Stimulated activated CD8-positive, alpha-beta memory T cell treated with anti-CD3 and anti-CD28 coated beads, Interleukin-12 subunit alpha, Interleukin-12 subunit beta, amount 100 ng/mL, for 24 hours (primary cell): Measurements from ENCODE around the gene PCED1A.

Experiments
- DNase-seq: peaks from one replicate; pipeline ENCODE4 v3.0.0-alpha.2; 2020; ENCODE audit errors: extremely low read depth

The PCED1A gene

DNA sequence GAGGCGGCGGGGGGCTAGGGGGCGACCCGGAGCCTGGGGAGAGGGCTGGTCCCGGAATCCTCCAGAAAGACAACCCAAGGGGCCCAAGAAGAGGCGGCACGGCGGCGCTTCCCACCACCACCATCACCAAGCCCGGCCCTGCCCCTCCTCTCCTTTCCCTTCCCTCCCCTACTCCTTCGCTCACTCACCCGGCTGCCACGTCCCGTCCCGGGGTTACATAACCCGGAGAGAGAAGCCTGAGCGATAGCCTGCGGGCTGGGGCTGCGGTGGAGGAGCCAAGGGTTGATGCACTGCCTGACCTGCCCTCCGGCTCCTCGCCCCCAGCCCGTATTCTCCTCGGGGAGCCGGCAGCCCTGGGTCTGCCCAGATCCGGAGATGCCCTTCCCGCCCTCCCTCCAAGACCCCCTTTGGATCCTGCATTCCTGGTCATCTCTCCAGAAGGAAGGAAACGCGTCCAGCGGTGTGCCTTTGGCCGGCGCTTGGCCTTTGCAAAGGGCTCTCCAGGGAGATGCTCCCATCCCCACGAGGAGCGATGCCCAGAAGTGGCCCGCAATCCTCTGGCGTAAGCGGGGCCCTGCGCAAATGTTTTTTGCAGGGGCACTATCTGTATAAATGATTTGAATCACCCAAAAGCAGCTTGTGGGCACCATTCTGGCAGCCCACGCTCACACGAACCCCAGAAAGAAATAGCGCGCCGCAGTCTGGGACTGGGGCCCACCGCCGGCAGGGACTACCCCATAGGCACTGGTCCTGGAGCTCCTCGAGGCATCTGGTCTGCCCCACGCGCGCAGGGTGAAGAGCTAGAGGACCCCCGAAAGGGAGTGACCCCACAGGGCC lies 35.4 kb downstream of the PCED1A start:
- DNase-seq: no peak

DNA sequence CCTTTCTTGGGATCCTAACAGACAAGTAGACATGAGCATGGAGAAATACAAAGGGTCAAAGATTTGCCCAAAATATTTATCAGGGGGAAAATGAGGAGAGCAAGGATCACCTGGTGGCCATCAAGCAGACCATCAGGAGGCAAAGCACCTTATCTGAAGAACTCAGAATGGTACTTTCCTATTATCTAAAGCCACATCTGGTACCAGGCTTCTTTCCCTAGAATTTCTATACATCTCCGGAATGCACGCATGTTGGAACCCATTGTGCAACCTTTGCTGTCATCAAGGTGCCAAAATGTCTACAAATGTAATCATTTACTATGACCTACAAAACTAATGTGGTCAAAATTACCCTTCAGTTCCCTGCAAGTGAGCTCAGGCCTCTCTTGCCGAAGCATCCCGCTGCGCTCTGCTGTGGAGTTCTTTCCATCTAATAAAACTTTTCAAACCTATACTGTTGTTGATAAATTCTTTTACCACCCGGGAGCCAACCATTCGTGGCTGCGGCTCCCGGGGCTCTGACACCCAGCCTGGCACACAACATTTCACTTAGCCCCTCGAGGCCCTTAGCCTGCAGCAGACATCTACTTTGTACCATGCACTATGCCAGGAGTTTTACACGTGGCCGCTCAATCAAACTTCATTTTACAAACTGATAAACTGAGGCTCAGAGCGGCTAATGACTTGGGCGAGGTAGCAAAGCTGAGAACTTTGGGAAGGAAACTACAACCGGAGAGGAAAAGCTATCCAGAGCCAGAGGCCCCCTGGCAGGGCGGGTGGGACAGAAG lies 36.2 kb downstream of the PCED1A start:
- DNase-seq: no peak

DNA sequence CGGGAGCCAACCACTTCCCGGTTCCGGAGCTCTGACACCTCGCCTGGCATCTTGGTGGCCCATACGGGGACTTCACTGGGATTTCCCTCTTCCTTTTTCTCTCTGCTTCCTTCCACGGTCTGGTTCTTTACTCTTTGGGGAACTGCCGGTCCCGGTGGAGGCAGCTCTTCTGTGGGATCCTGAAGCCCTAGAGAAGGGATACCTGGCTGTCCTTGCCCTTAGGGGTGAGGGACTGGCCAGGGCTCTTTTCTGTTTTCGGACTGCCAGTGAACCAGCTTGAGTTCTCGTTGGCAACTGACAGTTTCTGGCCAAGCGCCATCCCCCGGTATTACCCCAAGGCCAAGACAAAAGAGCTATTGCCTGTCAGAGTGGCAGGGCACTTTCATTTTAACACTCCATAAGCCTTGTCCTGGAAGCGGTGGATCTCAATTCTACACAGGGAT lies 39.1 kb downstream of the PCED1A start:
- no peak for DNase-seq

DNA sequence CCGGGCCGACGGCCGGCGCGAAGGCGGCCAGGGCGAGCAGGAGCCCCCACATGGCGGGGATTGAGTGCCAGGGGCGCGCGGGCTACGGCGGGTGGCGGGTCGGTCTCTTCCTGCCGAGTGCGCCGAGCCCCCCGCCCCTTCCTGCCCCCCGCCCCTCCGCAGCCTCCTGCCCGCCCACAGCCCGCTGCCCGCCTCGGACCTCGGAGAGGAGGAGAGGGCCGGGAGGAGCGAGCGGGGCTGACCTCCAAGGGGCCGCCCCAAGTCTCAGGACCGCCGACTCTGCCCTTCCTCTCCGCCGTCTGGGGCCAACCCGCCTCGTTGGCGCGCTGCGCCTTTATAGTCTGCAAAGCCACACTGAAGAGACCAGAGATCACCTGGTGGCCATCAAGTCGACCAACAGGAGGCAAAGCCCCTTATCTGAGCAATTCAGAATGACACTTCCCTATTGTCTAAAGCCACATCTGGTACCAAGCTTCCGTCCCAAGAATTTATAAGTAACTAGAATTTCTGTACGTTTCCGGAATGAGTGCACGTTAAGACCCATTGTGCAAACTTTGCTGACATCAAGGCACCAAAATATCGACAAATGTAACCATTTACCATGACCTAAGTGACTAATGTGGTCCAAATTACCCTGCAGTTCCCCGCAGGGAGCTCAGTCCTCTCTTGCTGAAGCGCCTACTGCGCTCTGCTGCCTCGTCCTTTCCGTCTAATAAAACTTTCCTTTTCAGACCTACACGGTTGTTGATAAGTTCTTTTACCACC lies 39.8 kb downstream of the PCED1A start, which contains the start of gene CPXM1:
CPXM1 (minus strand) TSS at position 107 of the 765 bp plus-strand sequence; CDS start at position 52, 55 bp downstream.
- no peak for DNase-seq

DNA sequence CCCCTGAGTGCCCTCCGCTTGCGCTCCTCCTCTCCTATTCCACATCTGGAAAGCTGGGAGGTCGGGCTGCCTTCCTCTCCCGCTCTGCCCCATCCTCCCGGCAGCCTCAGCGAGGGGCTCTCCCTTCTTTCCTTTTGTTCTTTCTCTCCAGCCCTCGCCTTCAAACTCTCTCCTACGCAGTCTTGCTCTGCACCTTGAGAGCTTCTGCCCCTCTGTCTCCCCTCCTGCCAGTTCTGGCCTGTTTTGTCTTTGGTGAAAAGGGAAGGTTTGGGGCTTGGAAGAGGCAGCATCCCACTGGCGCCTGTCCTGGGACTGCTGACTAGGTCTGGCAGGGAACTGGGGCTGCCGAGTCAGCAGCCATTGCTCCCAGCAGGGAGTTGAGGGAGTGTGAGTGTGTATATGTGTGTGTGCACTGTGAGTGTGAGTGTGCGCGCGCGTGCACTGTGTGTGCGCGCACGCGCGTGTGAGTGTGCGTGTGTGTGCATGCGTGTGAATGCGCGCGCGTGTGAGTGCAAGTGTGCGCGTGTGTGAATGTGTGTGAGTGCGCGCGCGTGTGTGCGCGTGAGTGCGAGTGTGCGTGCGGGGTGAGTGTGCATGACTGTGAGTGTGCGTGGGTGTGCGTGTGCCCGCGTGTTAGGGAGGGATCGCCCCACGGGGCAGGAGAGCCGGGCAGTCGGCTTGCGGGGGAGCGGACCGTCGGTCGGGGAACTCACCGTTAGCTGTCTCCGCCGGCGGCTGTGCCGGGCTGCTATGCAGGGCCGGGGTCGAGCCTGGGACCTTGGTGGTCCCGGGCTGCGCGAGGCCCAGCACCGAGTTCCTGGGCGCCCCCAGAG lies 40.6 kb downstream of the PCED1A start:
- no peak for DNase-seq

DNA sequence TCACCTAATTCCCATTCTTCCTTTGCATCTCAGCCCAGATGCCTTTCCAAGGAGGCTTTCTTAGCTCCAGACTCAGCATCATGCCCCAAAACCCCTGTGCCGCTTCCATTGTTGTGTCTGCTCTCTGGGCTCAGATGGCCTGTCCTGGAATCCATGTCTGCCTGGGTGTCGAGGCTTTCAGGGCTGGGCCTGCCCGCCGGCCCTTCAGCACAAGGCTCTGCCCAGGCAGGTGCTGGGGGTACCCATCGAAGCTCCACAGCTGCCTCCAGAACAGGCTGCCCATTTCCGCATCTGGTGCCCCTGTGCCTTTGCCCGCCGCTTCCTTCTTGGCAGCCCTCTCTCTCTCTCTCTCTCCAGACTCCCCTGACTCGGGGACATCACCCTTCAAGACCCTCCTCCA lies 41.2 kb downstream of the PCED1A start:
- DNase-seq: no peak

DNA sequence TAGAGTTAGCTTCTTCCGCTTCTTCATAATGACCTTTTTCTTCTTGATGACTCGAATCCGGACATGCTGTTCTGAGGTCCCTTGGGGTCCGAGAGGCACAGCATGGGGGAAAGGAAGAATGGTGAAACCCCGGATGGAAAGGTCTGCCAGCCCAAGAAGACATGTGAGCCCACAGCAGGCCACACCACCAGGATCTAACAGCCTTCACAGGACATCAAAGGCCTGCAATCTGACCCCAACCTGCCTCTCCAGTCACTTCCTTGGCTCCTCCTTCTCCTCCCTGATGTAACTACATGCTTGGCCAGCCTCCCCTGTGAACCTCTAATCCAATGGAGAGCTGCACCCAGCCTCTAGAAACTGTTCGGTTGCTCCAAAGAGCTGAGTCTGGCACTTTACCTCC lies 41.6 kb downstream of the PCED1A start:
- DNase-seq: no peak

DNA sequence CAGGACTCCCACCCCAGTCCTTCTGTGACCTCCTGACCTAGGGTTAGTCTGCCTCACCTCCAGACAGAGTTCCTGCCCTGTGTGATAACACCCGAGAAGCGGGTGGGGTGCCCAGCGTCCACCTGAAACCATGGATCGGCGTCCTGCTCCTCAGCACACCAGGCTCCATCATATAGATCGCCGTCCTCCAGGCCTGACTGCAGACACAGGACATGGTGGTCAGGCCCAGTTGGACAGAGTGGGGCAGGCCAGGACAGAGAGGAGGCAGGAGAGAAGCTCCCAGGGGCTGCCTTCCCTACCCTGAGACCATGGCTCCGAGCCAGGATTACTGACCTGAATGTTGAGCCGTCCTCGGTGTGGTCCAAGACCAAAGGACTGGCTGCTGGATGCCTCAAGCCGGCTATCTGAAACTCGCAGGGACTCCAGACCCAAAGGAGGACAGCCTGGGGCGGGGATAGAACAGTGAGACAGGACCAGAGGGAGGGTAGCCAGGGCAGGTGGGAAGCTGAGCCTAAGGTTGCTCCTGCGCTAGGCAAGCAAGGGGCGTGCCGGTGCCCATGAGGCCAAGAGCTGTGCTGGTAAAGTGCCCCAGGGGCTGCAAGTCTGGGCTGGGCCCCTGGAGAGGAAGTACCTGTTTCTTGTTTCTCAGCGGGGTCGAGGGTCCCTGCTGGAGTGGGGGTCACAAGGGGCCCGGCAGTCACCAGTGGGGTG lies 42.2 kb downstream of the PCED1A start:
- DNase-seq: no peak

DNA sequence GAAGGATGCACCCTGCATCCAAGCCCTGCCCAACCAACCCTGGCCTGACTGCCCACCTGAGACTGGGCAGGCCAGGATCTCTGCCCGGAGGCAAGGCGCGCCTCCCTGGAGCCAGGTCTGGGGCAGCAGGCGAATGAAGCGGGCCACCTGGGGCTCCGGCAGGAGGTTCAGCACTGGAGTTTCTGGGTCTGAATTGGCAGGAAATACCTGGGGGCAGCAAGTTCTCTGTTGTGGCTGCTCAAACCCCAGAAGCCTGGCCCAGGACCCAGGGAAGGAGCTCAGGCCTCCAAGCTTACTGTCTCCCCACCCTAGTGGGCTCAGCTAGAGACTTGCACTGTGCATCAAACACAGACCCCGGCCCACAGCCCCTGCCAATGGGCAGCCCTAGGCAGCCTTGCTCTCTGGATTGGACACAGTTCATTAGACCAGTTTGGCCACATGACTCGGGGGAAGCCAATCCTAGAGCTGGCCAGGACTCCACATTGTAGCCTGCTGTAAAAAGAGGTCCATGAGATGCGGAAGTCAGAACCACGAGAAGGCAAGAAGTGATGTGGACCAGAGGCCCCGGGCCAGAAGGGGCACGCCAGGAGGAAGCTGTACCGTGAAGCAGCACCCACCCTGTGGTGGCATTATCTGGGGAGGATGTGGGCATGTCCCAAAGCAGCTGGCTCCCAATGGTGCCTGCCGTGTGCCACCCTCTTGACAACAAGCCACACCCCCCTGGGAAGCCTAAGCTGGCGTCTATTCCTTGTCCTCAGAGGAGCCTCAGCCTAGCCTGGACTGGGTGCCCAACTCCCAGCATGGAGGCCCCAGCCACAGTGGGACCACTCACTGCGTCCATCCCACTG lies 43.1 kb downstream of the PCED1A start:
- no peak for DNase-seq

DNA sequence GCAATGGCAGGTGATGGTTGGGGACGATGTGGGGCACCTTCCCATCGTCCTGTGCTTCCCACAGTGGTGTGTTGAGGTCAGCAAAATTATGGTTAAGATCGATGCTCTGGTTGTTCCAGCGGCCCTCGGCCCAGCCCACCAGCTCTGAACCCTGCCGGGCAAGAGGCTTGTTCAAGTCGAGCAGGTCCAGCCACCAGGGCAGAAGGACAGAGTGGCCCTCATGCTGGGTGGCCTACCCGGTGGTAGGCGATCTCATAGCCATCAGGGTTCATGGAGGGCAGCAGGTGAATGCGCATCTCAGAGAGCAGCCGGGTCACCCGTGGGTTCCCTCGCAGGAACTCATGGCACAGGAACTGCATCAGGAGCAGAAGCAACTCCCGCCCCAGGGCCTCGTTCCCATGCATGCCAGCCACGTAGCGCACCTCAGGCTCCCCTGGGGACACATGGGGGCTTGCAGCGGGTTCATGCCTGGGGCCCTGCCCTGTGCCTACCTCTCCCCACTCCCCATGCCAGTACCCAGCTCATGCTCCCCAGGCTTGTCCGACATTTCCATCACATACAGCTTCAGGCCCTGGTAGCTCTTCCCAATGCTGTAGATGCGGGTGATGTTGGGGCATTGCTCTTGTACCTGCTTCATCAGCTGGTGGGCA lies 44.3 kb downstream of the PCED1A start:
- DNase-seq: no peak

DNA sequence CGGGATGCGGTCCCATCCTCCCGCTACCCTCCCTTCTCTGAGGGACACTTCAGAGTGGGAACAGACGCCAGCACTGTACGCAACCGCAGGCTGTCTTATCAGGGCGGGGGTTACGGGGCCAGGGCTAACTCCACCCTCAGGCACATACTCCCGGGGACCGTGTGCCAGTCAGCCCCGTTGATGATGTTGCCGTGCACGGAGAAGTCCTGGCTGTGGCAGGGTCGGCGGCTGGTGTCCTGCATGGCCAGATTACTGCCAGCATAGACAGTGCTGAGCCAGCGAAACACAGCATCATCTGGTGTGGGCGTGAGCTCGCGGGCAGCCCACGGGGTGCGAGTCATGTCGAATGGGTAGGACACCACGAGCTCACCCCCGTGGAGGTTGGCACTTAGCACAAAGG lies 45.0 kb downstream of the PCED1A start:
- DNase-seq: no peak

DNA sequence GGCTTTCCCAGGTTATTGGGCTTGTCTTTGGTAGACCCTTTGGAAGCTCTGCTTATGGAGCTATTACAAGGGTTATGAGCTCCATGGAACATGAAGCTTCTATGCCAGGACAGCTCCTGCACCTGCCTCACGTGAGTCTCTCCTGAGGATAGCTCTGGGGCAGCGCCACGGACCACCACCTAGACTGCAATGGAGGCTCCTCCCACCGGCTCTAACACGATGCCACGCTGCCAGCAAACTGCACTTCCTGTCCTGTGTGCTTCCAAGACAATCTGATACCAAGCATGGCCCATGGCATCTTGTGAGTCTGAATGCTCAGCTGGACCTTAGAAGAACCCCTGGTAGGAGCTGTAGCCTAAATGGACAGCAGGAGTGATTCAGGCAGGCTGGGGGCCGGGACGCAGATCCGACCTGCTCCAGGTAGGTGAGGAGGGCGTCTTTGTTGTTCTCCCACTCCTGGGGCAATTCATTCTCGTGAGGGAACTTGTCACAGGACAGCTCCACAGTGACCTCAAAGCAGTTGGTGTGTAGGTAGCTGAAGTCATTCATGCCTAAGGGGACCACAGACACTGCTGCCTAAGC lies 45.5 kb downstream of the PCED1A start:
- no peak for DNase-seq

DNA sequence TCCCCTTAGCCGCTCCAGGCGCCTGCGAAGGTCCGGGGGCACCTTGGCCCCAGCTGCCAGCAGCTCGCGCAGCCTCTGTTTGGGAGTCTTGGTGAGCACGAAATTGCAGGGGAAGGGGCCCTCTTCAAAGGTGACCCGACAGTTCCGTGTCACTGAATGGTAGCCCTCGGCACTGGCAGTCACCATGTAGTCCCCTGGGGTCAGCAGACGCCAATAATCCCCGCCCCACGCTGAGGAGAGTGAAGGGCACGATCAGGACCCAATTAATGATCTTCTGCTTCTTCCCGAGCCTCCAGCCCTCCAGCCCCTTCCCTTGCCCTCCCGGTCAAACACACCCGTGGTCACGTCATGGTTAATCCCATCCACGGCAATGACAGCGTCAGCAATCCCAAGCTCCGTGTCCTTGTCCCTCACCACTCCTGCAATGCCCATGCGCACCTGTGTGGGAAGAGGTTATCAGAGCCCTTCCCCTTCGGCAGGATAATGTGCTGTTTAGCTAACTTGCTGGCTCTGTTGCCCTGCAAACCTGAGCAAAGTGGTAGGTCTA lies 46.2 kb downstream of the PCED1A start:
- DNase-seq: no peak

DNA sequence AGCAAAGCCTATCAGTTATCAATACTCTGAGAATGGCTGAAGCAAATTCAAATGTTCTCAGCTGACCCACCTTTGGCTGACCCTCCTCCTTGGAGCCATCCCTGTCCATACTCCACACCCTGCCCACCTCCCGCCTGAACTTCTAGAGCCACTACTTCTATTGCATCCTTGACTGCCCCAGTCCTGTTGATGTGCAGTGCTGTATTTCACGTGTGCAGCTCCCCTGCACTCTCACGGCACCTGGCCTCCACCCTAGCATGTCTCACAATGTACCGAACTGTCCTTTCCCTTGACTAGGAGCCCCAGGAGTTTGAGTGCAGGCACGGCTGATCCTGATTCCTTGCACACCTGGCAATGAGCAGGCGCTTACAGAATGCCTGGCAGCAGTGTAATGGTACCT lies 47.0 kb downstream of the PCED1A start:
- no peak for DNase-seq
